EL (cell line): Measurements from ENCODE around the gene SLC35B1.

Source experiments
- DNase-seq: peaks from one replicate; pipeline ENCODE4 v3.0.0-alpha.2; 2016

Gene SLC35B1, protein sequence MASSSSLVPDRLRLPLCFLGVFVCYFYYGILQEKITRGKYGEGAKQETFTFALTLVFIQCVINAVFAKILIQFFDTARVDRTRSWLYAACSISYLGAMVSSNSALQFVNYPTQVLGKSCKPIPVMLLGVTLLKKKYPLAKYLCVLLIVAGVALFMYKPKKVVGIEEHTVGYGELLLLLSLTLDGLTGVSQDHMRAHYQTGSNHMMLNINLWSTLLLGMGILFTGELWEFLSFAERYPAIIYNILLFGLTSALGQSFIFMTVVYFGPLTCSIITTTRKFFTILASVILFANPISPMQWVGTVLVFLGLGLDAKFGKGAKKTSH

DNA sequence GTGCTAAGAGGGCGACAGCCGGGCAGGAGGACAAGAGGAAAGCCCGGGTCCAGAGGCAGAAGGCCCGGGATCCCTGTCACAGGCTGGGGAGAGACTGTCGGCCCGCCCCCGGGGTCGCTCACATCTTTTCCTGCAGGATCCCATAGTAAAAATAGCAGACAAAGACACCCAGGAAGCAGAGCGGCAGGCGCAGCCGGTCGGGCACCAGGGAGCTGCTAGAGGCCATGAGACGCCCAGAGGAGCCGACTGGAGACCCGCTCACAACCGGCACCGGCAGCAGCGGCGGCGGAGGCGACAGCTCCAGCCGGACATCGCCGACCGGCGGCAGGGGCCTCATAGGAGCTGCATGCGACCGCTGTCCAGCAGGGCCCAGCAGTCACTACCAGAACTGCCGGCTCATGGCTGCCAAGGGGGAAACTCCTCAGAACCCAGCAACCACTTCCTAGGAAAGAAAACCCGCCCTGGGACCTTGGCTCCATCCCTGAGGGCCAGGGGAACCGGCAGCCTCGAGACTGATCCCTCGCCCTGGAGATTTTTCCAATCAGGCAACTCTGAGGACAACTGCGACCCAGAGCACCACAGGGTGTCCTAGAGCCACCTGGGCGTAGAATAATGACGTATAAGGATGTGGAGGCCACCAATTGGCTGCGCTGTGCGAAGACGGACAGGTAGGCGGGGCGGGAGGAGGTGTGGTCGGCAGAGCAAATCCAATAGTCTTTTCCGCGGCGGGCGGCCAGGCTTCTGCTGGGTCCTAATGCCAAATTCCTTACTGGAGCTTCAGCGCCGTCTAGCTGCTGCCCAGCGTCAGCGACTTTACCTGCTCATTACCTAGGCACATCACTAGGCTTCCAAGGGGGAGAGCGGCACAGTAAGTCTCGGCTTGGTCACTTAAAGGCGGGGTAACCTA lies at the start of gene SLC35B1:
SLC35B1 (minus strand) TSS at position 357 of the 907 bp plus-strand sequence; CDS start at position 226, 131 bp downstream.
- DNase-seq: peak; percentile 99

DNA sequence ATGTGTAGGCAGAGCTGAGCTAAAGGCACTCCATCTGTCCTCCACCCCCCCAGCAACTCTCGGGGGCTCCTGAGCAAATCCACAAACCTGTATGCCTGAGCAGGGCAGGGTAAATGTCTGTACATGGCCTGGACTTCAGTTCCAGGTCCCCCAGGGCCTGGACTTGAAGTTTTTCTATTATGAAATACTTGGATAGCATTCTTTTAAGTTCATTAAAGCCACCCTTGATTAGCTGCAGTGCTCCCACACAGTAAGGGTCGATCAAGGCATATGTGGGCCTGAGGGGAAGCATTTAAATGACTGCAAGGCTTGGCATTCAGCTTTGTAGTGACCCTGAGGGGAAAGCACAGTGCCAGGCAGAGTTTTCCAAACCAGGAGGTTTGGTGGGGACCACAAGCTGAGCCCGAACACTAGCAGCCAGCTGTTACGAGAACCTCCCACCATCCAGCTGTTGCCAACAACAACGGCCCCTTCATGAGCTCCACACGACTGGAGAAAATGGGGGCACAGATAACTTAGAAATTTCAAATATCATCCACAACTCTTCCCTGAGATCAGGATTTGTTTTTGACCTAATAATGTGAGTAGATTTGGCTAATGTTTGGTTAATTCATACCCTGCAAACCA lies 49.5 kb upstream of the SLC35B1 start:
- no peak for DNase-seq

DNA sequence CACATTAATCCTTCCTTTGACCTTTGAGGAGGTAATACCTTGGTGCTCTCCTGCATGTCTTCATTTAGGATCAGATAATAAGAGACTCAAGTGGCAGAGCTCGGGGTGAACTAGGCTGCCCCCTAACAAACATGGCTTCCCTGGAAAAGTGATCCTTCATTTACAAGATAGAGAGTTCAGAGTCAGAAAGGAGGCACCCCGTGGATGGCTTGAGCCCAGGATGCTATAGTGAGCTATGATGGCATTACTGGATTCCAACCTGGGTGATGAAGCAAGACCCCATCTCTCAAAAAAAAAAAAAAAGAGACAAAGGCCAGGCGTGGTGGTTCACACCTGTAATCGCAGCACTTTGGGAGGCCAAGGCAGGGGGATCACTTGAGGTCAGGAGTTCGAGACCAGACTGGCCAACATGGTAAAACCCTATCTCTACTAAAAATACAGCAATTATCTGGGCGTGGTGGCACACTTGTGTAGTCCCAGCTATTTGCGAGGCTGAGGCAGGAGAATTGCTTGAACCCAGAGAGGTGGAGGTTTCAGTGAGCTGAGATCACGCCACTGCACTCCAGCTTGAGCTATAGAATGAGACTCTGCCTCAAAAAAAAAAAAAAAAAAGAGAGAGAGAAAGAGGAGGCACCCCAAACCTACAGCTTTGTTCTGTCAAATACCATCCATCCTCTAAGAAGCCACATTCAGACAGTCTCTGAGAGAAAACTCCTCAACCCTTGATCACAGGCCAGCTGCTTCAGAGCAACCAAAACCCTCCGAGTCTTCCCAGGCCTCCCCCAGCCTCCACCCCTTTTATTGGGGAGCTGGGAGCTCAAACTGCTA lies 48.8 kb upstream of the SLC35B1 start:
- DNase-seq: no peak

DNA sequence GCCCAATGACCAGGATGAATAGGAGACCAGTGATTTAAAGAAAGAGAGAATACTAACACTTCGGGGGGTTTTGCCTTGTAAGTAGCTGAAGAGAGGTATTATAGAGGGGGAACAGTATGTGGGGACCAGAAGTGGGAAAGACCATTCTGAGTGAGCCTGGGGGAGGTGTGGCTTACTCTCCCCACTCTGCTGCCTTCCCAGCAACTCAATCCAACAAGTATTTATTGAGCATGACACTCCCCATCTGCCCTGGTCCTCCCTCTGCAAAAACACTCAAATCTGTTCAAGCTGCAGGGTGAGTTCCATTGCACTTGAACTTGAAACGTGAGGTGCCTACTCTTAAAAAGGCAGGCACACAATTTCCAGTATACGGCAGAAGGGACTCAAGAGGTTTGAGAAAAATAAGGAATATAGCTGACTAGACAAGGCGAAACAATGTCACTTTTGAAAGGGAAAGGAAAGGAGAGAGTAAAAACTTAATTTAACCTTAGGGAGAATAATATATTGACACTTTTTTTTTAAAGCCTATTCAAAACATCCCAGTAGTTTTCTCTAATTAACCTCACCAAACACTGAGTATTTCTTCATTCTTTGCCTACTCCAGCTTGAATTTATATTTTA lies 48.0 kb upstream of the SLC35B1 start:
- DNase-seq: no peak

GRCh38 chr17:49753959-49754391 lies 46.2 kb upstream of the SLC35B1 start:
- no peak for DNase-seq

DNA sequence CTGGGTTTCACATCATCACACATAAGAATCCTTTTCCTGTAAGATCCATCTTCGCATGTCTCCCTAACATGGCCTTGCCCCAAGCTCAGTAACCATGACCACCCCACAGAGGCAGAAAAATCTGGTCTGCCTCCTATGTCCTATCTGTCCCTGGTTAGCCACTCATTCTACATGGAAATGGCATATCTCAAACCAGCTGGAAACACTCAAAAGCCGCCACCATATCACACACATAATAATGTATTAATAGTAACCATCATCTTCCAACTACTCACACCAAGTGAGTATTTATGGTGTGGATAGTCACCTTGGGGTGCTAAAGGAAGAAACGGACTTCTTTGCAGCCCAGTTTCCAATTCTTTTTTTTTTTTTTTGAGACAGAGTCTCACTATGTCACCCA lies 44.7 kb upstream of the SLC35B1 start:
- DNase-seq: no peak

- no peak for DNase-seq
These were observed 42.0 kb upstream of the SLC35B1 start for GRCh38 chr17:49749730-49750129.

- no peak for DNase-seq
These were observed 41.0 kb upstream of the SLC35B1 start for GRCh38 chr17:49748791-49749190.

GRCh38 chr17:49748223-49748622 lies 40.5 kb upstream of the SLC35B1 start:
- no peak for DNase-seq

DNA sequence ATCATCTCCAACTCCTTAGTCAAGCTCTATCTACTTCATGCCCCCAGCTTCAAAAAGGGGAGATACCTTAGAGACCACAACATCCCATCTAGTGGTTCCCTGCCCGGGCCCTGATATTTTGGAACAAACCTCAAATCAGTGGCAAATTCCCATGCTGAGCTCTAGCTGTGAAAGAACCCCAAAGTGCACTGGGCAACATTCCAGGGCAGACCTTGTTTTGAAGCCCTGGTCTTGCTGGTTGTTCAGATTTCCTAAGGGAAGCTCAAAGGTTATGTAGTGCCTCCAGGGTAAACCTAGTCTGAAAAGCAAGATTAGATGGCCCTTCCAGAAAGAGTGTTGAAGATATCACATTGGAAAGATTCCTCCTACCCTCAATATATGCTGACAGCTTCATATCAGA lies 39.9 kb upstream of the SLC35B1 start:
- no peak for DNase-seq

DNA sequence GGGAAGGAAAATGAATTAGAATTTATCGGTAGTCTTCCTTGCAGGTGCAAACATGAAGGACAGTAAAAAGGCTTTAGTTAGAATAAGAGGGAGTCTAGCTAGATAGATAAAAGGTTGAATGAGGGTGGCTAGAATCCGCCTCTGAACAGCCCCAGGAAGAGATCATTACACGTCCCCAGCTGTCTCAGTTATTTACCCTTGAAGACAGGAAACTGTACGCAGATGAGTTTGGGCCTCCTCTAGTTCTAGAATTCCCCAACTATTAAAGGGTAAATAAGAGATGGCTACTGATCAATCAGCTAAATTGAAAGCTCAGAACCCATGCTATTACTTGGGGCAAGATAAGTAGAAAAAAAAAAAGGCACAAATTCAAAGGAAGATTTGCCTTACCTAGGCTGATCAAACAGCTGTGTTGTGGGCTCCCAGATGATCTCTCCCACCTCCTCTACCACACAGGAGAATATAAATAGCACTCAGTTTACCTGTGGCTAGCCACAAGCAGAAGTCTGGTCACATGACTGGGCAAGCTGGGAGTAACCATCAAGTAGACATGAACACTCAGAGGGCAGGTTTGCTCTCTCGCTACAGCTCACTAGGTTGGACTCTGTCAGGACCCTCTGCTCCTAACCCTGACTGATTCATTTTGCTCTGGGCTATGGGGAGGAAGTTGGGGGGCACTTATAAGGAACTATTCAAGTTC lies 39.2 kb upstream of the SLC35B1 start:
- no peak for DNase-seq

- DNase-seq: no peak
These were observed 37.7 kb upstream of the SLC35B1 start for GRCh38 chr17:49745175-49746139.

GRCh38 chr17:49742166-49742638 lies 34.4 kb upstream of the SLC35B1 start:
- no peak for DNase-seq

DNA sequence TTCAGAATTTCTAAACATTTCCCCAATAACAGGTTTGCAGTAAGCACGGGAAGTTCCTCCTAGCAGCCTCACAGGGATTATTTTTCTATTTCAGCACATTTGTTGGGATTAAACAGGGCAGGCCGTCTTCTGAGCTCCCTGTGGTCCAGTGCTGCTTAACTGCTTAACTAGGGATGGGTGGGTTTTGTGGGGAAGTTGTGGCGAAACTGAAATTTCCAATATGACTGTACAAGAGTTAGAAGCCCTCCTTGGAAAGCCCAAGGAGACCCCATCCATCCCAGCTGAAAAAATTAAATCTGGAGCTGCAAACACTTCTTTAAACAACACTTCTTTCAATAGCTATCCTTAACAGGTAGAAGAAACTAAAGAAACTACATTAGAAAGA lies 33.9 kb upstream of the SLC35B1 start:
- DNase-seq: no peak

DNA sequence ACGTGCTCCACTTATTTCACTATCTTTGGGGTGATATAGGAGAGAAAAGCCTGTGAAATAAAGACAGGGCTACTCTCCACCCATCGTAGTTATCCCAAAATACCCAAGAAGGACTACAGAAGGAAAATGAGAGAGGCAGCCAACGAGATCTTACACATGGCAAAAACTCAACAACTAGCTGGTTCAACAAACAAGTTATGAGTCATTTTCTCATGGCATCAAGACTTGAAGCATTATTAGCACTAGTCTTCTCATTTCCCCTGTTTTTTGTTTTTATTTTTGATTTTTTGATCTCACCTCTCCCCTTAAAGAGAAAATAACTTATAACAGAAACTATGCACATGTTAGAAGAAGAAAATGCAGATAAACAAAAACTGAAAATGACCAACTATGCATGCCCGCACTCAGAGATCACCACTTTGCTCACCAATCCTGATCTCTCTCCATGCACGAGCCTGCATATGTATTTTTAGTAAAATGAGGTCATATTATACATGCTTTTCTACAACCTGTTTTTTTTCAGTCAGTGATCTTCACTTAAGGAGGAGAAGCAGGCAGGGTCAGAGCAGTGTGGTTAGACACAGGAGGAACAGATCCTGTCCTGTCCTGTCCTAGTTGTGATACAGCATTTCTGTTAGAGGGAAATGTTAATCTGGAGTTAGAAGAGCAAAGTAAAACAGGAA lies 33.4 kb upstream of the SLC35B1 start:
- DNase-seq: no peak

DNA sequence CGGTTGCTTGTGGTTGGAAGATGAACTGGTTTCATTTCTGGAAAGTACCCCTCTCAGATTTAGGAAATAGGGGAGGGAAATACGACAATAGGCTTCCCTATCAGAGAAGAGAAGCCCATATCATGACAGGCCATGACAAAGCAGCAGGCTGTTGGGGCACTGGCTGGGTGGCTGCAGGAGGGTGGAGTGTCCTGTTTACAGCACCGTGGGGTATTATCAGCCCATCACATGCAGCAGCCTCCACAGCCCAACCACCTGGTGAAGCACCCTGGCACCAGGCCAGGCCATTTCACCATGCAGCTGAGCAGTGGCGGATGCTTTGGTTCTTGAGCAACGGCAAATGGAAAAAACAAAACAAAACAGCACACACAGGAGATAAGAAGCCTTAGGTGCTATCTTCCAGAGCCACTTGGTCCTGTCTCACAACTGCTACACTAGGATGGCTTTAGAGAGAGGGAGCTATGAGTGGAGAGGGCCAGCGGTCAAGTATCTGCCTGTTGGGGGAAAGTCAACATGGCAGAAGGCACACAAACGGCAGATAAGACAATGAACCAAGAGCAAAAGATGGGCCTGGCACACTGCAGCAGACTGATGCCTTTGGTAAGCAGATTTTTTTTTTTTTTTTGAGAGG lies 32.0 kb upstream of the SLC35B1 start:
- DNase-seq: no peak

- DNase-seq: no peak
These were observed 30.8 kb upstream of the SLC35B1 start for GRCh38 chr17:49738456-49739163.
